ENCODE data around the gene THEMIS2. TPM values are rescaled to one million over a fixed set of nuclear protein-coding genes. Genes with fewer than 3 reads are reported as not detected.
"Not testable (repeated sequence)": the region's sequence is repeated elsewhere in the genome, so short reads cannot be mapped to it uniquely, and the experiment has no call there.

Gene THEMIS2
- total RNA-seq, 1 donor from 2014 or later: 21.9 TPM

- no peak overlapping the region for H3K4me3 ChIP-seq
- peaks cover 18% of the 10 kb centered on the region for H3K4me1 ChIP-seq
- no peaks in the 10 kb centered on the region for H3K27me3 ChIP-seq
- no peaks in the 10 kb centered on the region for H3K9me3 ChIP-seq
- intact Hi-C loops (cut with DNase I): loop anchor here (10.0 kb wide), 1 partner anchor 120 kb away; no protein-coding TSS in a partner anchor
- TF ChIP-seq POLR2A (IDR thresholded peaks at IDR 0.05): no peak
- no peak for TF ChIP-seq CTCF (IDR thresholded peaks at IDR 0.05)
- TF ChIP-seq POLR2AphosphoS5 (IDR thresholded peaks at IDR 0.05; ENCODE audit: insufficient read depth in 1 of 2, low read depth in 1 of 2): no peak
- no peaks in the 10 kb centered on the region for H3K36me3 ChIP-seq
- no peak overlapping the region for H3K27ac ChIP-seq
- DNase-seq (ENCODE audit: extremely low spot score in 2 of 2): no peak
Observed at GRCh38 chr1:27864264-27864895, 8.0 kb upstream of the THEMIS2 start.

GRCh38 chr1:27865821-27866220 lies 6.5 kb upstream of the THEMIS2 start:
- Histone ChIP-seq H3K36me3 (no peaks in the 10 kb centered on the region), H3K9me3 (no peaks in the 10 kb centered on the region), H3K27ac (no peak overlapping the region), H3K27me3 (no peaks in the 10 kb centered on the region), H3K4me3 (no peak overlapping the region), H3K4me1 (peaks cover 18% of the 10 kb centered on the region)
- intact Hi-C loops (cut with DNase I): loop anchor here (10.0 kb wide), 1 partner anchor 119 kb away; no protein-coding TSS in a partner anchor
- TF ChIP-seq CTCF (IDR thresholded peaks at IDR 0.05) (no peak), POLR2A (IDR thresholded peaks at IDR 0.05) (no peak), POLR2AphosphoS5 (IDR thresholded peaks at IDR 0.05; ENCODE audit: insufficient read depth in 1 of 2, low read depth in 1 of 2) (no peak)
- DNase-seq (ENCODE audit: extremely low spot score in 2 of 2): no peak

GRCh38 chr1:27868556-27868931 lies 3.8 kb upstream of the THEMIS2 start:
- no peak overlapping the region for H3K4me3 ChIP-seq
- DNase-seq (ENCODE audit: extremely low spot score in 2 of 2): no peak
- H3K9me3 ChIP-seq: no peaks in the 10 kb centered on the region
- no peak overlapping the region for H3K27ac ChIP-seq
- TF ChIP-seq POLR2AphosphoS5 (IDR thresholded peaks at IDR 0.05; ENCODE audit: insufficient read depth in 1 of 2, low read depth in 1 of 2) (no peak), POLR2A (IDR thresholded peaks at IDR 0.05) (no peak), CTCF (IDR thresholded peaks at IDR 0.05) (no peak)
- no peaks in the 10 kb centered on the region for H3K27me3 ChIP-seq
- H3K4me1 ChIP-seq: peaks cover 25% of the 10 kb centered on the region
- H3K36me3 ChIP-seq: no peaks in the 10 kb centered on the region
- intact Hi-C loops (cut with DNase I): loop anchor here (10.0 kb wide), 1 partner anchor 116 kb away; no protein-coding TSS in a partner anchor

GRCh38 chr1:27868932-27869718 lies 3.2 kb upstream of the THEMIS2 start:
- intact Hi-C loops (cut with DNase I): loop anchor here (10.0 kb wide), 1 partner anchor 116 kb away; no protein-coding TSS in a partner anchor
- no peaks in the 10 kb centered on the region for H3K36me3 ChIP-seq
- no peak for DNase-seq (ENCODE audit: extremely low spot score in 2 of 2)
- H3K9me3 ChIP-seq: no peaks in the 10 kb centered on the region
- H3K27me3 ChIP-seq: no peaks in the 10 kb centered on the region
- peak overlapping the region; percentile 23 for H3K27ac ChIP-seq
- H3K4me1 ChIP-seq: peaks cover 21% of the 10 kb centered on the region
- TF ChIP-seq POLR2A (IDR thresholded peaks at IDR 0.05) (no peak), POLR2AphosphoS5 (IDR thresholded peaks at IDR 0.05; ENCODE audit: insufficient read depth in 1 of 2, low read depth in 1 of 2) (peak in 1 of 2 donors; percentile 65)
- H3K4me3 ChIP-seq: no peak overlapping the region

DNA sequence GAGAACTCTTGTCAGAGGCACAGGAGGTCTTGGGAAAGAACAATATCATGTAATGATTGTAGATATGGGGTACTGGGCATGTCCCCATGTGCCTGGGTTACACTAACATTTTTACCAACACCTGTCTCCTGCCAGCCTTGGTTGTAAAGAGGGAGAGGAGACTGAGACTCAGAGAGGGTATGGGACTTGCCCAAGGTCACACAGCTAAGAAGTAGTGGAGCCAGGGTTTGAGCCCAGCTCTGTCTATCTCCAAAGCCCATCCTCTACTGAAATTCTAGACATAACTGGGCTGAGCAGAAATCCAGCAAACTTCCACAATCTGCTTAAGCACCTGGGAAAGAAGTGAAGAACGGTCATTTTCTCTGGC lies 2.6 kb upstream of the THEMIS2 start:
- Histone ChIP-seq H3K4me3 (no peak overlapping the region), H3K4me1 (peaks cover 26% of the 10 kb centered on the region), H3K27me3 (no peaks in the 10 kb centered on the region), H3K9me3 (no peaks in the 10 kb centered on the region), H3K27ac (peak overlapping the region; percentile 23), H3K36me3 (no peaks in the 10 kb centered on the region)
- TF ChIP-seq POLR2AphosphoS5 (IDR thresholded peaks at IDR 0.05; ENCODE audit: insufficient read depth in 1 of 2, low read depth in 1 of 2) (no peak), POLR2A (IDR thresholded peaks at IDR 0.05) (no peak), CTCF (IDR thresholded peaks at IDR 0.05) (no peak)
- no peak for DNase-seq (ENCODE audit: extremely low spot score in 2 of 2)
- intact Hi-C loops (cut with DNase I): loop anchor here (10.0 kb wide), 1 partner anchor 115 kb away; no protein-coding TSS in a partner anchor

DNA sequence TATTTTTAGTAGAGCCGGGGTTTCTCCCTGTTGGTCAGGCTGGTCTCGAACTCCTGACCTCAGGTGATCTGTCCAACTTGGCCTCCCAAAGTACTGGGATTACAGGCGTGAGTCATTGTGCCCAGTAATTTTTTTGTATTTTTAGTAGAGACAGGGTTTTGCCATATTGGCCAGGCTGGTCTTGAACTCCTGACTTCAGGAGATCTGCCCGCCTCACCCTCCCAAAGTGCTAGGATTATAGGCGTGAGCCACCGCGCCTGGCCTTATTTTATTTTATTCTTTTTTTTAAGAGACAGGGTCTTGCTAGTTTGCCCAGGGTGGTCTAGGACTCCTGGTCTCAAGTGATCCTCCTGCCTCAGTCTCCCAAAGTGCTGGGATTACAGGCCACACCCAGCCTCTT lies 1.3 kb upstream of the THEMIS2 start:
- DNase-seq (ENCODE audit: extremely low spot score in 2 of 2); H3K27ac ChIP-seq; H3K4me3 ChIP-seq; intact Hi-C loops (cut with DNase I); H3K9me3 ChIP-seq; H3K36me3 ChIP-seq; H3K27me3 ChIP-seq: not testable (repeated sequence)
- peaks cover 30% of the 10 kb centered on the region for H3K4me1 ChIP-seq

Measured in vagina (tissue), 2 donors.